SIG-M5 treated with dmso at 0.1 percent for 504 hours (cell line): ENCODE data around the gene LUZP4.
"Not testable (repeated sequence)": the region's sequence is repeated elsewhere in the genome, so short reads cannot be mapped to it uniquely, and the experiment has no call there.

Experiments used
- DNase-seq: peaks from one replicate; lab custom pipeline; 2025; ENCODE audit not compliant: unreplicated experiment; lab: John Stamatoyannopoulos, UW

The LUZP4 gene

GRCh38 chrX:115289465-115289864, at the start of gene LUZP4:
LUZP4 (plus strand) TSS chrX:115289715; CDS start chrX:115289760, 45 bp downstream.
- DNase-seq: no peak

- no peak for DNase-seq
Observed at GRCh38 chrX:115251458-115252233, 37.9 kb upstream of the LUZP4 start.

GRCh38 chrX:115255003-115255402, 34.5 kb upstream of the LUZP4 start:
- no peak for DNase-seq

- no peak for DNase-seq
Observed at GRCh38 chrX:115257711-115258110, 31.8 kb upstream of the LUZP4 start.

GRCh38 chrX:115259238-115259875, 30.2 kb upstream of the LUZP4 start:
- no peak for DNase-seq

- DNase-seq: no peak
Observed at GRCh38 chrX:115260330-115260729, 29.2 kb upstream of the LUZP4 start.

- no peak for DNase-seq
Observed at GRCh38 chrX:115261148-115261547, 28.4 kb upstream of the LUZP4 start.

GRCh38 chrX:115264009-115264408, 25.5 kb upstream of the LUZP4 start:
- no peak for DNase-seq

GRCh38 chrX:115266300-115266699, 23.2 kb upstream of the LUZP4 start:
- DNase-seq: no peak

- DNase-seq: no peak
Observed at GRCh38 chrX:115268421-115268820, 21.1 kb upstream of the LUZP4 start.

GRCh38 chrX:115269051-115269683, 20.3 kb upstream of the LUZP4 start:
- DNase-seq: no peak

- DNase-seq: no peak
Observed at GRCh38 chrX:115284877-115285276, 4.6 kb upstream of the LUZP4 start.

GRCh38 chrX:115297189-115297588, 7.7 kb downstream of the LUZP4 start:
- DNase-seq: no peak

- no peak for DNase-seq
Observed at GRCh38 chrX:115311139-115311538, 21.6 kb downstream of the LUZP4 start.

- DNase-seq: no peak
Observed at GRCh38 chrX:115311601-115312001, 22.1 kb downstream of the LUZP4 start.

GRCh38 chrX:115318139-115318538, 28.6 kb downstream of the LUZP4 start:
- no peak for DNase-seq

GRCh38 chrX:115322375-115322774, 32.9 kb downstream of the LUZP4 start:
- DNase-seq: no peak

GRCh38 chrX:115324194-115324593, 34.7 kb downstream of the LUZP4 start:
- no peak for DNase-seq

- not testable (repeated sequence) for DNase-seq
Observed at GRCh38 chrX:115329282-115329681, 39.8 kb downstream of the LUZP4 start.

- DNase-seq: peak; percentile 37
Observed at GRCh38 chrX:115330498-115331168, 41.1 kb downstream of the LUZP4 start.

- no peak for DNase-seq
Observed at GRCh38 chrX:115332832-115333231, 43.3 kb downstream of the LUZP4 start.

GRCh38 chrX:115333446-115333845, 43.9 kb downstream of the LUZP4 start:
- no peak for DNase-seq
